PC-3 (cell line): ENCODE data around the gene MSL3B.

Experiments
- ATAC-seq: fragments of 200-7000 bp; cut with Tn5 transposase; 2 replicates; pipeline ENCODE4 v1.9.1; 2020; ENCODE audit warnings: mild to moderate bottlenecking, moderate library complexity
- BruUV-seq: library from RNA; stranded (reverse); fragments of 400-500 nt; replicated peaks from 2 replicates; lab custom pipeline; 2021; lab: Mats Ljungman, UMichigan
- CTCF ChIA-PET: fragments of 300-600 bp; sonication (Branson Sonifier 250); formaldehyde crosslinking; loops from one replicate; lab custom pipeline; 2022; ENCODE audit warnings: antibody characterized with exemption; lab: Charles Lee
- POLR2A ChIA-PET: fragments of 300-600 bp; sonication (Branson Sonifier 250); formaldehyde crosslinking; loops from one replicate; lab custom pipeline; 2022; ENCODE audit warnings: antibody characterized with exemption; ENCODE audit not compliant: unreplicated experiment; lab: Charles Lee
- DNase-seq: peaks from one replicate; pipeline ENCODE4 v3.0.0-alpha.2; 2015
- H2AFZ ChIP-seq: fragments of 300-600 bp; sonication (generic); 2 replicates; pipeline ENCODE4 v1.6.0; 2016; ENCODE audit warnings: antibody characterized with exemption, low read length
- H3F3A ChIP-seq: fragments of 300-600 bp; sonication (generic); one replicate; pipeline ENCODE4 v1.6.0; 2017; ENCODE audit warnings: antibody characterized with exemption, low read length, control low read depth, mild to moderate bottlenecking; ENCODE audit not compliant: unreplicated experiment
- H3K27ac ChIP-seq: fragments of 300-600 bp; sonication (generic); 2 replicates; pipeline ENCODE4 v1.5.1; 2016; ENCODE audit warnings: mild to moderate bottlenecking, low read length
- H3K27me3 ChIP-seq: fragments of 300-600 bp; sonication (generic); 2 replicates; pipeline ENCODE4 v1.6.1; 2016; ENCODE audit warnings: low read length, mixed read lengths
- H3K36me3 ChIP-seq: fragments of 300-600 bp; sonication (generic); 2 replicates; pipeline ENCODE4 v1.6.1; 2016; ENCODE audit warnings: low read depth, mixed run types, low read length, mixed read lengths
- H3K4me1 ChIP-seq: fragments of 300-600 bp; sonication (generic); 2 replicates; pipeline ENCODE4 v1.5.1; 2016; ENCODE audit warnings: low read length; ENCODE audit not compliant: insufficient read depth
- H3K4me2 ChIP-seq: fragments of 300-600 bp; sonication (generic); 2 replicates; pipeline ENCODE4 v1.6.0; 2016; ENCODE audit warnings: low read length
- H3K4me3 ChIP-seq: fragments of 300-600 bp; sonication (generic); 2 replicates; pipeline ENCODE4 v1.5.1; 2016; ENCODE audit warnings: mild to moderate bottlenecking, low read length, mixed read lengths
- H3K79me2 ChIP-seq: fragments of 300-600 bp; sonication (generic); 2 replicates; pipeline ENCODE4 v1.6.1; 2017; ENCODE audit warnings: low read length, mixed read lengths
- H3K9ac ChIP-seq: fragments of 300-600 bp; sonication (generic); 2 replicates; pipeline ENCODE4 v1.6.0; 2016; ENCODE audit warnings: mild to moderate bottlenecking, low read length
- H3K9me2 ChIP-seq: fragments of 300-600 bp; sonication (generic); replicated peaks from 2 replicates; pipeline ENCODE4 v1.6.1; 2016; ENCODE audit warnings: mixed run types, low read length, mixed read lengths
- H3K9me3 ChIP-seq: fragments of 300-600 bp; sonication (generic); 2 replicates; pipeline ENCODE4 v1.6.1; 2016; ENCODE audit warnings: low read length, mixed read lengths
- H4K20me1 ChIP-seq: fragments of 300-600 bp; sonication (generic); 2 replicates; pipeline ENCODE4 v1.6.1; 2016; ENCODE audit warnings: low read length, mixed read lengths
- EZH2 ChIP-seq: fragments of 300-600 bp; sonication (generic); IDR thresholded peaks from one replicate; pipeline ENCODE4 v1.6.1; 2017; ENCODE audit warnings: antibody characterized with exemption, mild to moderate bottlenecking, low read length; ENCODE audit not compliant: unreplicated experiment
- EZH2phosphoT487 ChIP-seq: fragments of 300-600 bp; sonication (generic); IDR thresholded peaks from 2 replicates; pipeline ENCODE4 v1.6.1; 2018; ENCODE audit warnings: mild to moderate bottlenecking, antibody characterized with exemption, low read length, borderline replicate concordance
- intact Hi-C: fragments of 100-400 bp; cut with micrococcal nuclease; formaldehyde crosslinking; loops from 2 replicates; pipeline ENCODE4 v1.9.0; 2023
- TF ChIP-seq, protein P1 (sequence below): fragments of 300-600 bp; sonication (generic); conservative IDR thresholded peaks from 2 replicates; pipeline ENCODE4 v1.5.1; 2017; ENCODE audit warnings: antibody characterized with exemption, low read depth, mild to moderate bottlenecking, low read length

The MSL3B gene

DNA sequence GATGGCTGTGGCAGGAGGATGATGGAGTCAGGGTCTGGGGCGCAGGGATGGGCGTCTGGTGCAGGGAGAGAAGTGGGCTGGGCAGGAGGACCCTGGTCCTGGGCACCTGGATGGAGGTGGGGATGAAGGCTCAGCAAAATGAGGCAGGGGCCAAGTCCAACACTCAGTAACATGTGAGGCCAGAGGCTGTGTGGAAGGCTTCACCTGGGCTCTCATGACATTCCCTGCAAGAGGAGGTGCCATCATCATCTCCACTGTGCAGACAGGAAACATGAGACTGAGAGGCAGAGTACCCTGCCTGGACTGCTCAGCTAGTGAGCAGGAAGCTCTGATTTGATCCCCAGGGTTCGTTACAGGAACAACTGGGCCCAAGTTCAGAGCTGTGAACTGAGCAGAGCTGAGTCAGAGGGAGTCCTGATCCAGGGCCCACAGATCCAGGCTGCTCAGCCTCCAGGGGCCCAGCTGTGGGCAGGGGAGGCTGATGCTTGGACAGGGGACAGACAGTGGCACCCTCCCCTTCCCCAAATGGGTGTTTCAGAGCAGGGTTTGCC is 50.8 kb downstream of the MSL3B start:
- ChIA-PET POLR2A (no interaction called here), CTCF (no interaction called here)
- no peak overlapping the region for H3K4me3 ChIP-seq
- no peaks in the 10 kb centered on the region for H3K9me2 ChIP-seq
- BruUV-seq, result no TSS peak
- no peak overlapping the region for H3K27ac ChIP-seq
- no peak overlapping the region for H2AFZ ChIP-seq
- no peaks in the 10 kb centered on the region for H3K79me2 ChIP-seq
- no peak overlapping the region for H3K4me2 ChIP-seq
- no peaks in the 10 kb centered on the region for H3K4me1 ChIP-seq
- intact Hi-C loops, result no loop called here
- no peaks in the 10 kb centered on the region for H3K27me3 ChIP-seq
- TF ChIP-seq, protein P1, sequence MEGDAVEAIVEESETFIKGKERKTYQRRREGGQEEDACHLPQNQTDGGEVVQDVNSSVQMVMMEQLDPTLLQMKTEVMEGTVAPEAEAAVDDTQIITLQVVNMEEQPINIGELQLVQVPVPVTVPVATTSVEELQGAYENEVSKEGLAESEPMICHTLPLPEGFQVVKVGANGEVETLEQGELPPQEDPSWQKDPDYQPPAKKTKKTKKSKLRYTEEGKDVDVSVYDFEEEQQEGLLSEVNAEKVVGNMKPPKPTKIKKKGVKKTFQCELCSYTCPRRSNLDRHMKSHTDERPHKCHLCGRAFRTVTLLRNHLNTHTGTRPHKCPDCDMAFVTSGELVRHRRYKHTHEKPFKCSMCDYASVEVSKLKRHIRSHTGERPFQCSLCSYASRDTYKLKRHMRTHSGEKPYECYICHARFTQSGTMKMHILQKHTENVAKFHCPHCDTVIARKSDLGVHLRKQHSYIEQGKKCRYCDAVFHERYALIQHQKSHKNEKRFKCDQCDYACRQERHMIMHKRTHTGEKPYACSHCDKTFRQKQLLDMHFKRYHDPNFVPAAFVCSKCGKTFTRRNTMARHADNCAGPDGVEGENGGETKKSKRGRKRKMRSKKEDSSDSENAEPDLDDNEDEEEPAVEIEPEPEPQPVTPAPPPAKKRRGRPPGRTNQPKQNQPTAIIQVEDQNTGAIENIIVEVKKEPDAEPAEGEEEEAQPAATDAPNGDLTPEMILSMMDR, result no peak
- no peak for TF ChIP-seq EZH2phosphoT487
- no peak for TF ChIP-seq EZH2
- no peak overlapping the region for H3K9ac ChIP-seq
- H3K9me3 ChIP-seq, result no peaks in the 10 kb centered on the region
- DNase-seq (no peak), ATAC-seq (no peak; the same call in 1 of the 2 replicates)
- no peaks in the 10 kb centered on the region for H3F3A ChIP-seq
- H4K20me1 ChIP-seq, result no peaks in the 10 kb centered on the region
- no peaks in the 10 kb centered on the region for H3K36me3 ChIP-seq

DNA sequence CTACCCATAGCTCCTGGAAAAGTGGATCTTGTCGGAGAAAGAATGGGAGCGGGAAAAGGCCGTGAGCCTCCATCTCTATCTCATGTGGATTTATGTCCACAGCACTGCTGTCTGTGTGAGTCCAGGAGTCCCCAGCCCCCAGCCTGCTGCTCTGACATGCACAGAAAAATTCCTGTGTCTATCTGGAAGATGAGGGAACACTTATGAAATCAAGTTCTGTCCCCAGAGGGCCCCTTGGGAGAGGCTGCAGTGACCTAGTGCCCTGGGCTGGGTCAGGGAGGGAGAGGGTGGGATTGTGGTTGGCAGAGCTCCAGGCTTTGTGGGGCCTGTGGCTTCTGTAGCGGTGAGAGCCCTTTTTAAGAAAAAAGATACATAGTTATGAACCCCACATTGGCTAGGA is 51.4 kb downstream of the MSL3B start:
- TF ChIP-seq EZH2, result no peak
- TF ChIP-seq, protein P1, result no peak
- TF ChIP-seq EZH2phosphoT487, result no peak
- no peak for DNase-seq
- no peak overlapping the region for H3K27ac ChIP-seq
- no peak overlapping the region for H2AFZ ChIP-seq
- ATAC-seq, result no peak
- no TSS peak for BruUV-seq
- no peak overlapping the region for H3K4me3 ChIP-seq
- H3K27me3 ChIP-seq, result no peaks in the 10 kb centered on the region
- no peaks in the 10 kb centered on the region for H3K9me2 ChIP-seq
- ChIA-PET POLR2A (no interaction called here), CTCF (no interaction called here)
- no peaks in the 10 kb centered on the region for H3K9me3 ChIP-seq
- H3K4me2 ChIP-seq, result no peak overlapping the region
- H3F3A ChIP-seq, result no peaks in the 10 kb centered on the region
- H3K4me1 ChIP-seq, result no peaks in the 10 kb centered on the region
- H3K9ac ChIP-seq, result no peak overlapping the region
- no peaks in the 10 kb centered on the region for H3K36me3 ChIP-seq
- intact Hi-C loops, result no loop called here
- H3K79me2 ChIP-seq, result no peaks in the 10 kb centered on the region
- no peaks in the 10 kb centered on the region for H4K20me1 ChIP-seq

DNA sequence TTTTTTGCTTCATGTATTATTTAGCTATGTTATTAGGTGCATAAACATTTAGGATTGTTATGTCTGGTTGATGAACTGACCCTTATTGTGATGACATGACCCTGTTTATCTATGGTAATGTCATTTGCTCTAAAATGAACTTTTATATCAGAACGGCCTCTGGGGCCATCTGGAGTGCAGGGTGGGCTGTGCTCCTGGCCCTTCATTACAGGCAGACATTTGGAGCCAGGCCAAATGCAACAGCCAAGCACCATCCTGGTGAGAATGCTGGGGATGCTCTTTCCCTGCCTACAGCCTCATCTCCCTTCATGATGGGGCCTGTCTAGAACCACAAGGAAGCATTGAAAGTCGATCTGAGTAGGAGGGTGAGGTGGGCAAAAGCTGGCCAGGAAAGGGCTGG is 51.9 kb downstream of the MSL3B start:
- Histone ChIP-seq H3K4me1 (no peaks in the 10 kb centered on the region), H3K9ac (no peak overlapping the region), H4K20me1 (no peaks in the 10 kb centered on the region), H3K4me3 (no peak overlapping the region), H3F3A (no peaks in the 10 kb centered on the region), H3K79me2 (no peaks in the 10 kb centered on the region), H3K27ac (no peak overlapping the region), H3K4me2 (no peak overlapping the region), H2AFZ (no peak overlapping the region), H3K27me3 (no peaks in the 10 kb centered on the region), H3K9me2 (no peaks in the 10 kb centered on the region), H3K9me3 (no peaks in the 10 kb centered on the region), H3K36me3 (no peaks in the 10 kb centered on the region)
- no peak for DNase-seq
- ATAC-seq, result no peak
- TF ChIP-seq, protein P1, result no peak
- TF ChIP-seq EZH2, result no peak
- no peak for TF ChIP-seq EZH2phosphoT487
- BruUV-seq, result no TSS peak
- intact Hi-C loops, result no loop called here
- CTCF ChIA-PET, result no interaction called here
- POLR2A ChIA-PET, result no interaction called here
